HG03196 (cell line): ENCODE data around the gene PSMD2.

Experiments
- ATAC-seq: cut with Tn5 transposase; IDR thresholded peaks from one replicate; pipeline ENCODE4 v1.9.1; 2021; ENCODE audit not compliant: unreplicated experiment

Gene PSMD2

GRCh38 chr3:184315871-184316661, 17.0 kb downstream of the PSMD2 start:
- ATAC-seq = no peak

GRCh38 chr3:184316792-184317191, 17.8 kb downstream of the PSMD2 start:
- ATAC-seq = no peak

GRCh38 chr3:184317201-184317600, 18.2 kb downstream of the PSMD2 start:
- no peak for ATAC-seq

- ATAC-seq = no peak
Observed at GRCh38 chr3:184320104-184320445, 21.0 kb downstream of the PSMD2 start.

- ATAC-seq = no peak
Observed at GRCh38 chr3:184321666-184322065, 22.6 kb downstream of the PSMD2 start.

- ATAC-seq = no peak
Observed at GRCh38 chr3:184322731-184323487, 23.9 kb downstream of the PSMD2 start.

- no peak for ATAC-seq
Observed at GRCh38 chr3:184323696-184324095, 24.7 kb downstream of the PSMD2 start.

- ATAC-seq = no peak
Observed at GRCh38 chr3:184325269-184325668, 26.2 kb downstream of the PSMD2 start.

- ATAC-seq = no peak
Observed at GRCh38 chr3:184325715-184326369, 26.8 kb downstream of the PSMD2 start.

GRCh38 chr3:184327171-184327570, 28.1 kb downstream of the PSMD2 start:
- ATAC-seq = no peak

- no peak for ATAC-seq
Observed at GRCh38 chr3:184328516-184328915, 29.5 kb downstream of the PSMD2 start.

- ATAC-seq = no peak
Observed at GRCh38 chr3:184332370-184333090, 33.5 kb downstream of the PSMD2 start.

GRCh38 chr3:184333190-184333589, 34.1 kb downstream of the PSMD2 start:
- ATAC-seq = no peak

- no peak for ATAC-seq
Observed at GRCh38 chr3:184333700-184334099, 34.7 kb downstream of the PSMD2 start.

GRCh38 chr3:184334470-184335158, 35.6 kb downstream of the PSMD2 start:
- no peak for ATAC-seq

GRCh38 chr3:184335291-184335660, 36.2 kb downstream of the PSMD2 start:
- ATAC-seq = peak; percentile 2

GRCh38 chr3:184335661-184336546, 36.9 kb downstream of the PSMD2 start:
- peak; percentile 71 for ATAC-seq

- no peak for ATAC-seq
Observed at GRCh38 chr3:184336547-184337398, 37.7 kb downstream of the PSMD2 start.

- ATAC-seq = no peak
Observed at GRCh38 chr3:184337399-184337714, 38.3 kb downstream of the PSMD2 start, which contains the start of gene FAM131A. Gene FAM131A (plus strand): TSS chr3:184337600. CDS start chr3:184337631, 31 bp downstream.
